ENCODE results near the gene DNASE1L1. TPM values are rescaled to one million over a fixed set of nuclear protein-coding genes. Genes with fewer than 3 reads are reported as not detected.

The DNASE1L1 gene
- total RNA-seq, 1 experiment from 2014 or later: 8.8 TPM

- Histone ChIP-seq H3K4me3 (ENCODE audit: low read depth, low read length) (no peak overlapping the region), H3K9me3 (no peaks in the 10 kb centered on the region), H3K36me3 (ENCODE audit: control insufficient read depth, insufficient read depth, low read length) (peaks cover 3% of the 10 kb centered on the region), H3K27me3 (replicated peaks; ENCODE audit: control insufficient read depth, insufficient read depth, low read length) (no peaks in the 10 kb centered on the region), H3K4me1 (no peaks in the 10 kb centered on the region)
- no peaks in the 10 kb centered on the region for H3K4me1 Mint-ChIP-seq (ENCODE audit: low read depth, unreplicated experiment)
- no peak for DNase-seq
- BruUV-seq (replicated peaks): no TSS peak
- ChIA-PET CTCF (no interaction called here), POLR2A (no interaction called here)
- no peaks in the 10 kb centered on the region for H3K27me3 Mint-ChIP-seq (ENCODE audit: insufficient read depth, unreplicated experiment)
- H3K4me3 Mint-ChIP-seq (ENCODE audit: unreplicated experiment): no peak overlapping the region
- no peak overlapping the region for H3K27ac Mint-ChIP-seq (ENCODE audit: unreplicated experiment)
- H3K36me3 Mint-ChIP-seq (ENCODE audit: insufficient read depth, unreplicated experiment): peaks cover 86% of the 10 kb centered on the region
- TF ChIP-seq CTCF (IDR thresholded peaks at IDR 0.05; ENCODE audit: insufficient read depth in 1 of 2, low read depth in 1 of 2, low read length in 1 of 2, severe bottlenecking in 1 of 2, unreplicated experiment in 1 of 2): no peak
- H3K9me3 Mint-ChIP-seq (ENCODE audit: unreplicated experiment): no peaks in the 10 kb centered on the region
- intact Hi-C loops (cut with micrococcal nuclease; ENCODE audit: unreplicated experiment): no loop called here
Observed at GRCh38 chrX:154356596-154356995, 52.5 kb downstream of the DNASE1L1 start.

GRCh38 chrX:154355776-154356140, 53.3 kb downstream of the DNASE1L1 start:
- H3K9me3 Mint-ChIP-seq (ENCODE audit: unreplicated experiment): no peaks in the 10 kb centered on the region
- intact Hi-C loops (cut with micrococcal nuclease; ENCODE audit: unreplicated experiment): no loop called here
- no peaks in the 10 kb centered on the region for H3K27me3 Mint-ChIP-seq (ENCODE audit: insufficient read depth, unreplicated experiment)
- DNase-seq: no peak
- no peak for TF ChIP-seq CTCF (IDR thresholded peaks at IDR 0.05; ENCODE audit: insufficient read depth in 1 of 2, low read depth in 1 of 2, low read length in 1 of 2, severe bottlenecking in 1 of 2, unreplicated experiment in 1 of 2)
- Histone ChIP-seq H3K9me3 (no peaks in the 10 kb centered on the region), H3K27me3 (replicated peaks; ENCODE audit: control insufficient read depth, insufficient read depth, low read length) (no peaks in the 10 kb centered on the region), H3K4me3 (ENCODE audit: low read depth, low read length) (no peak overlapping the region), H3K4me1 (no peaks in the 10 kb centered on the region), H3K36me3 (ENCODE audit: control insufficient read depth, insufficient read depth, low read length) (peaks cover 3% of the 10 kb centered on the region)
- no peaks in the 10 kb centered on the region for H3K4me1 Mint-ChIP-seq (ENCODE audit: low read depth, unreplicated experiment)
- BruUV-seq (replicated peaks): no TSS peak
- POLR2A ChIA-PET: no interaction called here
- no peak overlapping the region for H3K27ac Mint-ChIP-seq (ENCODE audit: unreplicated experiment)
- H3K4me3 Mint-ChIP-seq (ENCODE audit: unreplicated experiment): no peak overlapping the region
- CTCF ChIA-PET: no interaction called here
- H3K36me3 Mint-ChIP-seq (ENCODE audit: insufficient read depth, unreplicated experiment): peaks cover 86% of the 10 kb centered on the region

GRCh38 chrX:154355094-154355775, 53.8 kb downstream of the DNASE1L1 start:
- no peak overlapping the region for H3K4me3 ChIP-seq (ENCODE audit: low read depth, low read length)
- no peaks in the 10 kb centered on the region for H3K27me3 ChIP-seq (replicated peaks; ENCODE audit: control insufficient read depth, insufficient read depth, low read length)
- no TSS peak for BruUV-seq (replicated peaks)
- Mint-ChIP-seq H3K27me3 (ENCODE audit: insufficient read depth, unreplicated experiment) (no peaks in the 10 kb centered on the region), H3K4me3 (ENCODE audit: unreplicated experiment) (no peak overlapping the region), H3K36me3 (ENCODE audit: insufficient read depth, unreplicated experiment) (peaks cover 86% of the 10 kb centered on the region), H3K9me3 (ENCODE audit: unreplicated experiment) (no peaks in the 10 kb centered on the region), H3K27ac (ENCODE audit: unreplicated experiment) (no peak overlapping the region), H3K4me1 (ENCODE audit: low read depth, unreplicated experiment) (no peaks in the 10 kb centered on the region)
- CTCF ChIA-PET: no interaction called here
- TF ChIP-seq CTCF (IDR thresholded peaks at IDR 0.05; ENCODE audit: insufficient read depth in 1 of 2, low read depth in 1 of 2, low read length in 1 of 2, severe bottlenecking in 1 of 2, unreplicated experiment in 1 of 2): no peak
- intact Hi-C loops (cut with micrococcal nuclease; ENCODE audit: unreplicated experiment): no loop called here
- no peak for DNase-seq
- peaks cover 3% of the 10 kb centered on the region for H3K36me3 ChIP-seq (ENCODE audit: control insufficient read depth, insufficient read depth, low read length)
- POLR2A ChIA-PET: interaction anchor here (0.5 kb wide), 1 partner anchor 20 kb away, joined by 4 read pairs; no protein-coding TSS in a partner anchor
- H3K4me1 ChIP-seq: no peaks in the 10 kb centered on the region
- H3K9me3 ChIP-seq: no peaks in the 10 kb centered on the region

All from Caco-2 (cell line).